HG02642 (cell line): ENCODE measurements around the gene ZBTB47.

Experiments
- ATAC-seq: cut with Tn5 transposase; IDR thresholded peaks from one replicate; pipeline ENCODE4 v1.9.1; 2021; ENCODE audit warnings: mild to moderate bottlenecking; ENCODE audit not compliant: unreplicated experiment, poor library complexity

The ZBTB47 gene

DNA sequence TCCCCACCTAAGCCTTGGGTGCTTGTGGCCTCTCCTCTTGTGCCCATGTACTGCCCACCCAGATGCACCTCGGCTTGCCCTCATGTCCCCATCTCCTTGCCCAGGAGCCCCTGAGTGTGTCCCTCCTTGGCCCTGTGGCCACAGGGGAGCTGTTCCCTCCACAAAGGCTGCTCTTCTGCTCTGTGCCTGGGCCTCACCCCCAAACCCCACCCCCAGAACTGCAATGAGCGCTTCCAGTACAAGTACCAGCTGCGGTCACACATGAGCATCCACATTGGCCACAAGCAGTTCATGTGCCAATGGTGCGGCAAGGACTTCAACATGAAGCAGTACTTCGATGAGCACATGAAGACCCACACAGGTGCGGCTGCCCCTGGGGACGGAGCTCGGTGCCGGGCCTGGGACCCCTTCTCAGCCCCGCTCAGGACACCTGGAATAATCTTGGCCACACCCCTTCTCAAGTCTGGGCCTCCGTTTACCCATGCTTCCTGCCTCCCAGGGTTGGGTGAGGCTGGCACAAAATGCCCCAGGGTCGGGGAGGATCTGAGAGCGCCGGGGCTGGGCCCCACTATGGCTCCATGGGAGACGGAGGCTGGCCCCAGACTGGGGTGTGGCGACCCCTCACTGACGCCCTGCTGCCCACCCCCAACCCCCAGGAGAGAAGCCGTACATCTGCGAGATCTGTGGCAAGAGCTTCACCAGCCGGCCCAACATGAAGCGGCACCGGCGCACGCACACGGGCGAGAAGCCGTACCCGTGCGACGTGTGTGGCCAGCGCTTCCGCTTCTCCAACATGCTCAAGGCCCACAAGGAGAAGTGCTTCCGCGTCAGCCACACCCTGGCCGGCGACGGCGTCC is 10.3 kb downstream of the ZBTB47 start:
- no peak for ATAC-seq

DNA sequence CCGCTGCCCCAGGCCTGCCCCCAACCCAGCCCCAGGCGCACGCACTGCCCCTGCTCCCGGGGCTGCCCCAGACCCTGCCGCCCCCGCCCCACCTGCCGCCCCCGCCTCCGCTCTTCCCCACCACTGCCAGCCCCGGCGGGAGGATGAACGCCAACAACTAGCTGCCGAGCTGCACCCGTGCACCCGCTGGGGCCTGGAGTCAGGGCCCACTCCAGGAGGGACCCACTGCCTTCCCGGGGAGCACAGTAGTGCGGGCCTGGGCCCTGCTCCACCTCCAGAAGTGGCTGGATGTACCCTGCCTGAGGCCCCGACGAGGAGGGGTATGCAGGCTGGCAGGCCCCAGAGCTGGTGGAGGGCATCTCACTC is 10.9 kb downstream of the ZBTB47 start:
- no peak for ATAC-seq

DNA sequence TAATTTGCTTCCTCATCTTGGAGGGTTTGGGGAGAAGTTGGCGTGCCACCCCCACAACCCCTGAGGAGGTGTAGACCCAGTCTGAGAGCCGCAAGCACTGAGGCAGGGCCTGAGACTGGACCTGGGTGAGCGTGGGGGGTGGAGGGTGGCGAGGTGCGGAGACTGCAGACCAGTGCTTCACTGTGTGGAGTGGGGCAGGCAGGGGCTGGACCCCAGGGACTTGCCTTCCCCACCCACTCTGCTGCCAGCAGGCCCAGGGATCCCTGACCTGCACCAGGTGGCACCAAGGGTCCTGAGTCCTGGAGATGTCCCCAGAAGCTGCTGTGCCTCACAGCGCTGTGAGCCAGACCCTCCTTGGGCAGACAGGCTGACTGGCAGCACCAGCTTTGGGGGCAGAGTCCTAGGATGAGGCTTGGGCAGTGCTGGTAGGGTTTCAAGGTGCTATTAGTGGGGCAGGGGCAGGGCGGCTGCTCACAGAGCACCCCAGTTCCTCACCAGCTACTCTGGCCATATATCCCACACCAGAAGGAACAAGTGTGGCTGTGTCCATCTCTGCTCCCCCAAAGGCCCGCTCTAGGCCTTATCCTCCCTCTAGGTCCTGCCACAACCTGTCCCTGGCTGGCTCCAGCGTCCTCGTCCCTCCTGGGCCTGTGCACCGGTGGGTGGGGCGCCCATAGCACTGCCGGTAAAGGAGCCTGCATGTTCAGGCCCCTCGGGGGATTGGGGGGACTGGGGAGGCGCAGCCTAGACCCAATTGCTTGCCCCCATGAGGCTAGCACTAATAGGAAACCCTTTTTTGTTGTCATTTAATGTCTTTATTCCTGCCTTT is 11.8 kb downstream of the ZBTB47 start:
- ATAC-seq = no peak

DNA sequence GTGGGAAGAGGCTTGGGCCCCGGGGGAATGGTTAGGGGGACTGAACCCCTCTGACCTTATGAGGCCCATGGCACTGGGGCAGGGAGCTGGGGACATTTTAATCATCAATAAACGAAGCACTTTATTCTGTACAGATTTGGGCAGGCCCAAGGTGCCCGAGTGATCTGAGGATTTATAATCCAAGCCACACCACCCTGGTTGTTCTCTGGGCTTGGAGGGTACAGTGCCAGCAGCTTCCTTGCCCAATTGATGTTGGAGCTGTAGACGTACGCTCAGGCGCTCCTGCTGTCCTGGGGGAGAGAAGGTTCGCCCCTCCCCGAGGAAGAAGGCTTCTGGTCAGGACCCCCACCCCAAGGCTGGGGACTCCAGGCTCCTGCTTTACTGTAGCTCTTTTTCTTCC is 12.5 kb downstream of the ZBTB47 start:
- ATAC-seq = no peak

DNA sequence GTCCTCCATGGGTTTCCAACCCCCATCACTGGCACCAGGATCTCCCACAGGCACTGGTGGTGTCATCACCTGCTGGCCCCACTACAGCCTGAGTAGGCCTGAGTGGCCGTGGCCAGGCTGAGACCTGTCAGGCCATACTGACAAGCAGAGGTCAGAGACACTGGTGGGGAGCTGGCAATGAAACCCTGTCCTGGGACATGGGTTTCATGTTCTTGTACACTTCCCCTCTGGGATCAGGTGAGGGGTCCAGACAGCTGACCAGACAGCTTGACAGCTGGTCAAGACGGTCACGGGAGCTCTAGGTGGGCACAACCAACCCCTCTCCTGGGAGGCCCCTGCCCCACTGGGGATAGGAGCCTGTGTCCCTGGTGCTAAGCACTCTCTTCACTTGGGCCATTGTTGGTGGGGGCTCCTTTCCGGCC is 13.1 kb downstream of the ZBTB47 start:
- ATAC-seq = no peak

DNA sequence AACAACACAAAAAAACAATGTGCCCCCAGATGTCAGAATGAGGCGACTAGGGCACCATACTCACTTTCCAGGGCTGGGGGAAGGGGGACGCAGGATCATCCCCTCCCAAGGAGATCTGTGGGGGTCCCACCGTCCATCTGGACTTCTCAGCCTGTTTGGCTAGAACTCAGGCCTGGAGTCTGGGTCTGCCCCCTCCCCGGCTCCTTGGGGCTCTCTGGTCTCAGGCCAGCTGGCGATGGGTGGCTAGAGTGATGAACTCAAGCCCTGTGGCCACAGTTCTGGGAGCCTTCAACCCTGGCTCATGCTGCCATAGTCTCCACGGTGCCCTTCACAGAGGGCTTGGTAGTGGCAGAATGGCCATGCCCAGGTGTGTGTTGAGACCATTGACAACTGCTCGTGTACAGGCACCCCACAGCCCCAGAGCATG is 13.6 kb downstream of the ZBTB47 start:
- no peak for ATAC-seq

DNA sequence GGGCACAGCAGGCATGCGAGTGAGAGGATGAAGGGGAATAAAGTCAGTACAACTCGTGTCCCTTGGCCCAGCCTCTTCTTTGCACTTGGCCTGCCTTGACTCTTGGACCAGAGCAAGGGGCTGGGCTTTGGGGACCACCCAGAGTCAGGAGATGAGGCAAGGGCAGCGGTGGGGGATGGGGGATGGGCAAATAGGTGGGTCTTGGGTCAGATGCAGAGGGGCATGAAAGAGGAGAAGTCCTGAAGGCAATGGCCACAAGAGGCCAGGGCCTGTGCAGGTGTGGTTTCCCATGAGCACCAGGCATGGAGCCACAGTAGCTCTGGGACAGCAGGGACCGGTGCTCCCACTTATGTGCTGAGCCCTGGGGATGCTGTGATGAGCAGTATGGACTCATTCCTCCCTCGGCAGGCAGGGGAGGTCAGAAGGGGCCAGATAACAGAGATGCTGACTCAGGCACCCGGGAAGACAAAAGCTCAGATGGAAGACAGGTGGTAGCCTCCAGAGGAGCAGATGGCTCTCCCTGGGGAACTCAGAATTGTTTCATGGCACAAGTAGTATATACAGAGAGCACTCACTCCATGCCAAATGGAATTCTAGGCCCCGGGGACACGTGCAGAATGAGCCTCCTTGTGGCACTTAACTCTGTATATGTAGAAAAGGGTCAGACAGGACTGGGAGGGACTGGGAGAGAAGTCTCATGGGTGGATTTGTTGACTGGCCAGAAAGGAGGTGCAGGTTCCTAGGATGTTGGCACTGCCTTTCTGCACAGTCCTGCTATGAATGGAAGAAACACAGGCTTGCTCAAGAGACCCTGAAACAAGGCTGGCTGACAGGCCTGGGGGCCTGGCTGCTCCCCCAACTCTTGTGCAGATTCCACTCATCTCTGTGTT is 14.3 kb downstream of the ZBTB47 start:
- no peak for ATAC-seq

DNA sequence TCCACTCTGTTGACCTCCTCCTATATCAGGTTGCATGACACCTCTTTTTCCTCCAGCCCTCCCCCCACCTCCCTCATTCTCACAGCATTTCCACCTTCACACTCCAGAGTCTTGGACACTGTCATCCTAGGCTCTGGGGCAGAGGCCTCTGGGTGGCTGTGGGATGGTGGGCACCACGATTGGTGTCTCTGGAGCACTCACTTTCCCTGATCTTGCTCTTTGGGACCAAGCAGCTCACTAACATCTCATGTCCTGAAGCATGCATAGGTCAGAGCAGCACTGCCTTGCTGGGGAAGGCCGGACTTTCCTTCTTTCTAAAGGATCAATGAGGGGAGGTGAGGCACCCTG is 14.9 kb downstream of the ZBTB47 start:
- ATAC-seq = no peak

DNA sequence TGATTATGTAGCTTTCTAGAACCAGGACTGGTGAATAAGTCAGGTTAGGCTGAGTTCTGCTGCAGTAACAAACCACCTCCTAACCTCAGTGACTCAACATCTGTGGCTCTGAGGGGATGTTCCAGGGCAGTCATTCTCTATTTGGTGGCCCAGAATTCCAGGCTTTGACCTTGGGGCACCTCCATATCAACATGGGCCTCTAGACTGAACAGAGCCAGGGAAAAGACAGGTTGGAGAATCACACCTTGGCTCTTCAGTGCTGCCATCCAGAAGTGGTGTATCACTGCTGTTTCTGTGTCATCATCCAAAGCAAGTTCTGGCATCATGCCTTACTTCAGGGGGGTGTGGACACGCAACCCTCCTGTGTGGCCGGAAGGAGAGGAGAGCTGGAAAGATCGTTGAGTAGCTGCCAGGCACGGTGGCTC is 15.3 kb downstream of the ZBTB47 start:
- no peak for ATAC-seq

DNA sequence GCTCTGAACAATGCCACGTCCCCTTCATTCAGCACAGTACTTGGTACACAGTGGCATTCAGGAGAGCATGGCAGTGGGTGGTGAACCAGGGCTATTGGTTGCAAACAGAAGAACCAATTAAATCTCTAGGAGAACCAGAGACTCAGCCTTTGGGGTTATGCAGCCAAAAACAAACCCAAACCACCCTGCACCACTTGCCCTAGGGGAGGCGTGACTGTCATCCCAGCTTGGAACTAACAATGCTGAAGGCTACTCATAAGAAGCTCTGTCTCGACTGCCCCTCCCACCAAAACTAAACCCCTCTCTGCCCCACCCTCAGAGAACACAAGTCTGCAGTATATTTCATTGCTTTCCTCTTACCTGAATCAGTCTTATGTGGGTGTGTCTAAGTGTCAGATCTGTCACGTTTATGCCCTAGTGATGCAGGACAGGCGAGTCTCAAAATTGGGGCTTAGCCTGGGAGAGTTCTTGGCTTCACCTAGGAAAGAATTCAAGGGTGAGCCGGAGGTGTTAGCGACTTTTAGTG is 16.6 kb downstream of the ZBTB47 start:
- no peak for ATAC-seq

DNA sequence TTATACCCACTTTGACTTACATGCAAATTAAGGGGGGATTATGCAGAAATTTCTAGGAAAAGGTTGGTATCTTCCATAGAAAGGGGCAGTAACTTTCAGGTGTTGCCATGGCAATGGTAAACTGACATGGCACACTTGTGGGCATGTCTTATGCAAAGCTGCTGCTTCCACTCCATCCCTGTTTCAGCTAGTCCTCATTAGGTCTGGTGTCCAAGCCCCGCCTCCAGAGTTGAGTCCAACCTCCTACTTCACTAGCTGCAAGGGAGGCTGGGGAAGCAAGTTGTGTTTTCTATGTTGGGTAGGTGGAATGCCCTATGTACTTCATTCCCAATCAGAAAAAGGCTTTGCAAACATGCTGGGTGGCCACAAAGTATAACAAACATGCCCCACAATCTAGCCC is 17.2 kb downstream of the ZBTB47 start:
- ATAC-seq = no peak

DNA sequence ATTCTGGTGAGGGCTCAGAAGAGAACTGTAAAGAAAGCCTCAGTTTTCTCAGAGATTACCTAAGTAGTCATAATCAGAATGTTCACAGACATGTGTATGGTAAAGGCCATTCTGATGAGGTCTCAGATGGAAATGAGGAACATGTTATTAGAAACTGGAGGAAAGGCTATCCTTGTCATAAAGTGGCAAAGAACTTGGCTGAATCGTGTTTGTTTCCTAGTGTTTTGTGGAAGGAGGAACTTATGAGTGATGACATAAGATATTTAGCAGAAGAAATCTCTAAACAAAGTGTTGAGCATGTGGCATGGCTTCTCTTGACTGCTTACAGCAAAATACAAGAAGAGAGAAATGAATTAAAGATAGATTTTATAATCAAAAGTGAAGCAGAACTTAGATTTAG is 19.0 kb downstream of the ZBTB47 start:
- ATAC-seq = no peak

DNA sequence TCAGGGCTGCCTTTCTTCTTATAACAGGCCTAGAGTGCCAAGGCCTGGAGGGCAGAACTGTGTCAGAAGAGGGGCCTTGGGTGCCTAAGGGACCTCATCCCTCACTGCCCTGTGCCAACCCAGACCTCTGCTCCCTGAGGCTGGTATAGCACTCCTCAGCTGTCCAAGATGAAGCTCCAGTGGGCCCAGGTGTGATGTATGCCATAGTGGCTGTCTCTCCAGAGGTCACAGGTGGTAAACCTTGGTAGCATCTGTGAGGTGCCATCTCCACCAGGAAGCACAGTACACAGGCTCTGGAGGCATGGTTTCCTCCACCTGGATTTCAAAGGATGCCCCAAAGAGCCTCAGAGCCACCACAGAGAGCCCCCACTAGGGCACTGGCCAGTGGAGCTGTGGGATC is 19.6 kb downstream of the ZBTB47 start:
- no peak for ATAC-seq

DNA sequence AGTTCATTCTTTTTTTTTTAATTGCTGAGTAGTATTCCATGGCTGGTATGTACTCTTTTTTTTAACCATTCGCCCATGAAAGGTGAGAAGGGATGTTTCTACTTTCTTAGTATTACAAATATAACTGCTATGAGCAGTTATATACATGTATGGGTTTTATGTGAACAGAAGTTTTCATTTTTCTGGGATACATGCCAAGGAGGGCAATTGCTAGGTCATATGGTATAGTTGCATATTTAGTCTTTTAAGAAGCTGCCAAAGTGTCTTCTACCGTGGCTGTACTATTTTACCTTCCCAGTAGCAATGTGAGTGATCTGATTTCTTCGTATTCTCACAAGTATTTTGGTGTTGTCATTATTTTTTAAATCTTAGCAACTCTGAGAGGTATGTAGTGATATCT is 20.6 kb downstream of the ZBTB47 start:
- no peak for ATAC-seq

DNA sequence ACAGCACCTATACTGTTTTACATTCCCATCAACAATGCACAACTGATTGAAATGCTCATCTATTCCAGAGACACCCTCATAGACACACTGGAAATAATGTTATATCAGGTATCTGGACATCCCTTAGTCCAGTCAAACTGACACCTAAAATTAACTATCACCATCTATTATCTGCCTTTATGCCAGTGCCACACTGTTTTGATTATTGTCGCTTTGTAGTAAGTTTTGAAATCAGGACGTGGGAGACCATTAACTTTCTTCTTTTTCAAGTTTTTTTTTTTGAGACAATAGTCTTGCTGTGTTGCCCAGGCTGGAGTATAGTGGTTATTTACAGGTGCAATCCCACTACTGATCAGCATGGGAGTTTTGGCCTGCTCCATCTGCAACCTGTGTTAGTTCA is 22.4 kb downstream of the ZBTB47 start:
- ATAC-seq = no peak

DNA sequence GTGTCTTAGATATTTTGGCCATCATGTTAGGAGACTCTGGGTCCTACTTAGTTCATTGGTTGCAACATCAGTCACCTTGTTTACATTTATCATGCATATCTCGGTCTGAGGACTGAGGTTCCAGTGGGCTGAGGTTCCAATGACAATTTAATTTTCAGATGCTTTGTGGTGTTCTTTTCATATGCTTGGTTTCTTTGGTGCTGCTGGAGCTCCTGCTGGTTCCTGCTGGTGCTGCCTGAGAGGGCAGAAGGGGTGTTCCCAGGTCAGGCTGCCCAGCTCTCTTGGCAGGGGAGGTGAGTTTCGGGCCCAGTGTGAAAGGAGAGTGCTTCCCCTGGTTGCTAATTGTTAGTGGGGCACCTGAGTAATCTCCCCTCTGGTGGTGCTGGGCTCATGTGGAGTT is 24.9 kb downstream of the ZBTB47 start:
- no peak for ATAC-seq

DNA sequence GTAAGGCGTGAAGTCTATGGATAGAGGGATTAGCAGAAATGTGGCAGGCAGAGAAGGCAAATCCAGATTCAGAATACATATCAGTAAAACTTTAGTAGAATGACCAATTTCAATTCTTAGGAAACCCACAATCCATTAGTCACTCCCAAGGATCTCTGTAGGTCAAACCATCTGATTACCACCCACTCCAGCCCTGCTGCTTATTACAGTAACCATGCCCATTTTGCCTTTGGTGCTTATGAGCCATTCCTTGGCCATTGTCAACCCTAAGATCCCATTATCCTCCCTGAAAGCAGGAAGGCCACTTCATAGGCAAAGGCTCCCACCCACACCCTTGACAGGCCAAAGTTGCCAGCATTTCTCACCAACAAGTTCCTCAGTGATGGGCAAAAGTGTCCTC is 26.8 kb downstream of the ZBTB47 start:
- ATAC-seq = no peak

DNA sequence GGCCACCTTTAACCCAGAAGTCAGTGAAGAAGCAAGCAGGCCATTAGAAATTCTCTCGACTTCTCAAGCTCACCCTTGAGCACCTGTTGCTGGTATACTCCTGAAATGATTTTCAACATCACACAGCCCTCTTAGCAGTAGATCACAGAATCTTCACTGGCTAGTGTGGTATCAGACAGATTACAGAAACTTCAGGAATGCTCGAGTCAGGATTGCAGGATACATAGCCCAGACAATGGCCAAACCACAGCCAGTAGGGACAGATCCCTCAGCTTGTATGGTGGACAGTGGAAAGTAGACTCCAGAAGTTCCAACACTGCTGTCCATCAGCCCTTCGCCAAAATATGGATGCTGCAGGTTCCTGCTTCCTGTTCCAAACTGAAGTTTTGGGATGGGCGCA is 27.3 kb downstream of the ZBTB47 start:
- ATAC-seq = no peak

DNA sequence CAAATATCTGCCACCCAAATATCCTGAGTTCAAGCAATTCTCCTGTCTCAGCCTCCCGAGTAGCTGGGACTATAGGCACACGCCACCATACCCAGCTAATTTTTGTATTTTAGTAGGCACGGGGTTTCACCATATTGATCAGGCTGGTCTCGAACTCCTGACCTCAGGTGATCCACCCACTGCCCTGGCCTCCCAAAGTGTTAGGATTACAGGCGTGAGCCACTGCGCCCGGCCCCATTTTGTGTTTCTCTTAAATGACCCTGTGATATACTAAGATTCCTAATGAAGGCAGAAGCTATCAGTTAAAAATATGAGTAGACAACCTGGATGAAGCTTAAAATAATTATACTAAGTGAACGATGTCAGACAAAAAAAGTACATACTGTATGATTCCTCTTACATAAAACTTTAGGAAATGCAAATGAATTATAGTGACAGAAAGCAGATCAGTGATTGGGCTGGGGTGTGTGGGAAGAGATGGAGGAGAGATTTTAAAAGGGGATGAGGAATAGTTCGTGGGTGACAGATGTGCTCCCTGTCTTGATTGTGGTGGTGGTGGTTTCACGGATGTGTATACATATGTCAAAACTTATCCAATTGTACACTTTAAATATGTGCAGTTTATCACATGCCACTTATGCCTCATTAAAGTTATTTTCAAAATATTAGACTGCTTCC is 28.0 kb downstream of the ZBTB47 start:
- no peak for ATAC-seq
